Stimulated activated CD4-positive, alpha-beta T cell treated with anti-CD3 and anti-CD28 coated beads, TNF-alpha, amount 100 ng/mL, for 1 hour (primary cell): ENCODE data around the gene HLA-DQA1.
A peak's percentile ranks its signal among the peaks of the same experiment; 100 is the strongest.
"Not testable (repeated sequence)": the region's sequence is repeated elsewhere in the genome, so short reads cannot be mapped to it uniquely, and the experiment has no call there.

Experiments used
- DNase-seq, 3 donors: peaks; one replicate each; pipeline ENCODE4 v3.0.0-alpha.2; 2020; ENCODE audit warnings: low read depth in 3 of 3, low spot score in 1 of 3

The HLA-DQA1 gene

GRCh38 chr6:32657819-32658218 is 20.6 kb downstream of the HLA-DQA1 start:
- DNase-seq: not testable (repeated sequence)

GRCh38 chr6:32658268-32658897 is 21.2 kb downstream of the HLA-DQA1 start:
- DNase-seq: no peak

GRCh38 chr6:32659856-32660595 is 22.8 kb downstream of the HLA-DQA1 start:
- no peak for DNase-seq

- DNase-seq: no peak
These were observed 24.9 kb downstream of the HLA-DQA1 start for GRCh38 chr6:32662099-32662498.

GRCh38 chr6:32662836-32663235 is 25.6 kb downstream of the HLA-DQA1 start:
- DNase-seq: no peak

- no peak for DNase-seq
These were observed 27.1 kb downstream of the HLA-DQA1 start for GRCh38 chr6:32664354-32664753.

- DNase-seq: peak in 2 of 3 donors; percentile 9 to 25
These were observed 27.7 kb downstream of the HLA-DQA1 start for GRCh38 chr6:32664827-32665362.

GRCh38 chr6:32665661-32666060 is 28.5 kb downstream of the HLA-DQA1 start:
- DNase-seq: no peak

GRCh38 chr6:32666420-32667300 is 29.5 kb downstream of the HLA-DQA1 start, which contains the start of gene HLA-DQB1:
HLA-DQB1 (minus strand) TSS chr6:32666657; CDS start chr6:32666607, 50 bp downstream.
- DNase-seq: peak in 2 of 3 donors; percentile 13 to 17

GRCh38 chr6:32668226-32668747 is 31.1 kb downstream of the HLA-DQA1 start:
- DNase-seq: peak in 1 of 3 donors; percentile 22

- no peak for DNase-seq
These were observed 32.0 kb downstream of the HLA-DQA1 start for GRCh38 chr6:32669240-32669639.

GRCh38 chr6:32669893-32670292 is 32.7 kb downstream of the HLA-DQA1 start:
- no peak for DNase-seq

- DNase-seq: not testable (repeated sequence)
These were observed 34.7 kb downstream of the HLA-DQA1 start for GRCh38 chr6:32671908-32672307.

GRCh38 chr6:32674123-32674522 is 36.9 kb downstream of the HLA-DQA1 start:
- DNase-seq: not testable (repeated sequence)

- no peak for DNase-seq
These were observed 42.3 kb downstream of the HLA-DQA1 start for GRCh38 chr6:32679492-32679891.

- DNase-seq: no peak
These were observed 42.8 kb downstream of the HLA-DQA1 start for GRCh38 chr6:32680055-32680454.

GRCh38 chr6:32684246-32684645 is 47.0 kb downstream of the HLA-DQA1 start:
- DNase-seq: no peak

GRCh38 chr6:32685603-32686002 is 48.4 kb downstream of the HLA-DQA1 start:
- no peak for DNase-seq

- DNase-seq: no peak
These were observed 52.6 kb downstream of the HLA-DQA1 start for GRCh38 chr6:32689531-32690501.

- peak in 2 of 3 donors; percentile 25 to 29 for DNase-seq
These were observed 54.8 kb downstream of the HLA-DQA1 start for GRCh38 chr6:32692019-32692418.
